ENCODE data around the gene COL15A1.

The COL15A1 gene

DNA sequence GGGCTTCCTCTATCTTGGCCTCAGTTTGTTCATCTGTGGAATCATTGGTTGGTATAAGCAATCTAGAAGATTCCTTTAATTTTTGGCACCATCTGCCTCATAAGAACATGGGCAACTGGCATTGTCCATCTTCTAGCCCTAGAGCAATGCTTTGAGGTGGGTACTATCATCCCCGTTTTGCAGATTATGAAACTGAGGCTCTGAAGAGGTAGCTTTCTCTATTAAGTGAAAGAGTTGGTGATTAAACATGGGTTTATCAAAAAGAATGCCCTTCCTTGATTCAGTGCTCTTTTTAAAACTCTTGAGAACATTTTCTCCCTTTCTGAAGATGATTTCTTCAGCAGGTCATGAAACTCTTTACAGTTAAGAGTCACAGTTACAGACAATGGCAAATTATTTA, 118.8 kb downstream of the COL15A1 start:
- no peak for DNase-seq

DNA sequence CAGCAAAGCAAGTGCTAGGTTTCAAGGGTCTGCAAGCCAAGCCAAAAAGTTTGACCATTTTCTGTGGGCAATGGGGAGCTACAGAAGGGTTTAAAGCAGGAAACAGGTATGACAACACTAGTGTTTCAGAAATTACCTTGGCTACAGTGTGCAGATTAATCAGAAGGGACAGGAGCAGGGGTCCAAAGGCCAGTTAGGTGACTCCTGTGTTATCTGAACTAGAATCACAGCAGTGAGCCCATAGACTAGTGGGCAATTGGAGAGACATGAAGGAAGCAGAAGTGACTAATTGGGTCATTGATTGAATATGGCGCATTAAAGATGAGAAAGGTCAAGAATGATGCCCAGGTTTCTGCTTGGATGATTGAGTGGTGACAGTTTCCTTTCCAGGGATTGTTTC, 119.8 kb downstream of the COL15A1 start:
- DNase-seq = no peak

DNA sequence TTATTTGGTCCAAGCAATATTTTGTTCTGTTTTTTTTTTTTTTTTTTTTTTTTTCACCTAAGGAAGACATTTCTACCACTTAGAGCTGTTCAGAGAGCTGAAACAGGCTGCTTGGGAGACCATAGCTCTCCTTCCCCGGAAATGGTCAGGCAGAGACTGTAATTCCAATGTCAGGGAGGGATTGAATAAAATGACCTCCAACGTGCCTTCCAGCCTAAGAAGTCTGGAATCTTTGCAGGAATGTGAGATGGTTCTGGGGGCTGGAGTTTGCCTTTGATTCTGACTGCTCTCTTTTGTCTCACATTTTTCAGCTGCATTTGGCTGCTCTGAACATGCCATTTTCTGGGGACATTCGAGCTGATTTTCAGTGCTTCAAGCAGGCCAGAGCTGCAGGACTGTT, 122.9 kb downstream of the COL15A1 start:
- no peak for DNase-seq

DNA sequence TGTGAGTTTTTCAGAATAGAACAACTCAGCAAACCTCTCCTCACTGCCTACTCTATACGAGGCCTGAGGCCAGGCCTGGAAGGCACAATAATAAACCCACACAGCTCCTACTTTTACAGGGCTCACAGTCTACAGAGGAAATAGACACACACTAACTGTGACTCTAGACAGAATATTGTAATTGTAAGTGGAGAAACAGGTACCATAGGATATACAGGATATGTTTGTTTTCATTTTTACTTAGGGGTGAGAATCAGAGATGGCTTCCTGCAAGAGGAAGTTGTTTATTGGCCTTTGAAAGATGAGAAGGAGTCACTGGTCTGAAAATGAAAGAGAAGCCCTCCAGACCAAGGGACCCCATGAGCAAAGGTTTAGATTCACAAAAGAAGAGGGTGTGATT, 125.4 kb downstream of the COL15A1 start:
- DNase-seq = no peak

DNA sequence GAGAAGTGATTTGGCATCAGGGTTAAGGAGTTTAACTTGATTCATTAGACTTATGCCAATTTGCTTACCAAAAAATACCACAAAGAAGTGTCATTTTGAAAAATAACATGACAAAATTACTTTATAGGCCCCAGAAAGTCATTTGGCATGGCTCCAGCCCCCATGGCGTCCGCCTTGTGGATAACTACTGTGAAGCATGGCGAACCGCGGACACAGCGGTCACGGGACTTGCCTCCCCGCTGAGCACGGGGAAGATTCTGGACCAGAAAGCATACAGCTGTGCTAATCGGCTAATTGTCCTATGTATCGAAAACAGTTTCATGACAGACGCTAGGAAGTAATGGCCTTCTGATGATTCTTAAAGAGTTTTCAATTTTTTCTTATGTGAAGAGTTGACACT, 125.8 kb downstream of the COL15A1 start:
- no peak for DNase-seq

DNA sequence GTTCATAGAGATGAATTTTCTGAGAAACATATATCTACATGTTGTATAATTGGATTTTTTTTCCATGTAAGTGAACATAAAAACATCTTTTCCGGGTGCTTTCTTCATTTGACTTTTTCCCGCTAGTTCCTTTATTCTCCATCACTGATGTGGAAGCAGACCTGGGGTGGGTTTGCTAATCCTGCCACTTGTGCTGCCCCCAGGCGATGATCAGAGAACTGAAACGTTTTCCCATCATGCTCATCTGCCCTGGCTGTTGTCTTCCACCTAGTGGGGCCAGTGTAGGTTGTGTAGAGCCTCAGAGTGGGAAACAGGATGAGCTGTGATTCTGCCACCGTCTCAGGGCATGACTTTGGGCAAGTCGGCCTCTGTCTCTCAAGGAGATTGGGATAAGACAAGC, 127.0 kb downstream of the COL15A1 start:
- DNase-seq = no peak

DNA sequence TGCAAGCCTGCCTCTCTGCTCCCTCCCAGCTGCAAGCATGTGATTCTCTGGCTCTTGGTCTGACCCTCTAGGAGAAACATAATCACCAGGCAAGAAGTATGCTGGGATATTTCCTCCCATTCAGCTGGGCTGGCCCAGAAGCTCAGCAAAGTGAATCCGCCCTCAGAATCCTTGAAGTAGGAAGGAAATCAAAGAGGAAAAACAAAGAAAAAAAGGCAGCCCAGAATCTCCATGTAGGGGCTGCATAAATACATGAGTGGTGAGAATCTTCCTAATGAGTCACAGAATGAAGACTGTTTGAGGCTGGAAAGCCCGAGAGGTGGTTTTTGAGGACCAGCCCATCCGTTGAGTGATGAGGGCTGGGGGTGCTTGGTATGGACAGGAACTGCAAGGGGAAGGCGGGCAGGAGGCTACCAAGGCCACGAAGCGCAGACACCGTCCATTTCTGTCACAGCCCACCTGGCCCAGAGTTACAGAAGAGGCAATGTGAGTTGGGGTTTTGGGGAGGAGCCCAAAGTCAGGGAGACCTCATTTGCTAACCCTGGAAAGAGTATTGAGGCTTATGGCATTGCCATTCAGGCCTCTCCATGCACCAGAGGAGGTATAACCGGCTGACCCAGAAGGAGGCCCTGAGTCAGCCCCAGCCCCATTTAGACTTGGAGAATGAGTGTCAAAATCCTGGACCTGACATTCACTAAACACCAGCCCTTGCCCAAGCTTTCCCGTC, 127.8 kb downstream of the COL15A1 start:
- DNase-seq = no peak

DNA sequence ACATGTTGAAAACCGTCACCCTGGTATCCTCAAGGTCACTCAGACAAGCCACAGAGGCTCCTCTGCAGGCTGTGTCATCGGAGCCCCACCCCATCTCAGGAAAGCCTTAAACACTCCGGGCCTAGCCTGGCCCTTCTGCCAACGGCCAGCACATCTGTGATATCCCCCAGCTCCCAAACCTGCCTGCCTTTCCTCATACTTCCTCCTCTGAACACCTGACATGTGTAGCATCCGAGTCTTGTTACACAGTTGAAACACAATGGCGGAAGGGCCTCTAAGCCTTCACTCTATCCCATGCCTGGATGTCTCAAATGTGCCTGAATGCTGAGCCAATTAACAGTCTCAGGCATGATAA, 128.3 kb downstream of the COL15A1 start:
- DNase-seq = no peak

DNA sequence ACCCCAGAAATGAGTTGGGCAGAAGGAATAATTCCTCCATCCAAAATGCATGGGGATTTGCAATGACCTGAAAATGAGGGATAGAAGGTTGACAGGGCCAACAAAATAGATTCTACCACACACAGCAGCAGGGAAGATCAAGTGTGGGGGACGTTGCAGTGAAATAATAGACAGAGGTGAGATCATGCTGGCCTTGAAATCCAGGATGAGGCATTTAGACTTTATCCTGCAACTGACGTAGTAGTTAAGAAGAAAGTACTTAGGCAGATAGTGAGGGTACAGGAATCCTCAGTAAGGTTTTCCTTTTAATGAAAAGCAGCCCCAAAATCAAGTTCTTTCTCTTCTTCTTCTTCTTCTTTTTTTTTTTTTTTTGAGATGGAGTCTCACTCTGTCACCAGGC, 129.6 kb downstream of the COL15A1 start:
- DNase-seq = no peak

DNA sequence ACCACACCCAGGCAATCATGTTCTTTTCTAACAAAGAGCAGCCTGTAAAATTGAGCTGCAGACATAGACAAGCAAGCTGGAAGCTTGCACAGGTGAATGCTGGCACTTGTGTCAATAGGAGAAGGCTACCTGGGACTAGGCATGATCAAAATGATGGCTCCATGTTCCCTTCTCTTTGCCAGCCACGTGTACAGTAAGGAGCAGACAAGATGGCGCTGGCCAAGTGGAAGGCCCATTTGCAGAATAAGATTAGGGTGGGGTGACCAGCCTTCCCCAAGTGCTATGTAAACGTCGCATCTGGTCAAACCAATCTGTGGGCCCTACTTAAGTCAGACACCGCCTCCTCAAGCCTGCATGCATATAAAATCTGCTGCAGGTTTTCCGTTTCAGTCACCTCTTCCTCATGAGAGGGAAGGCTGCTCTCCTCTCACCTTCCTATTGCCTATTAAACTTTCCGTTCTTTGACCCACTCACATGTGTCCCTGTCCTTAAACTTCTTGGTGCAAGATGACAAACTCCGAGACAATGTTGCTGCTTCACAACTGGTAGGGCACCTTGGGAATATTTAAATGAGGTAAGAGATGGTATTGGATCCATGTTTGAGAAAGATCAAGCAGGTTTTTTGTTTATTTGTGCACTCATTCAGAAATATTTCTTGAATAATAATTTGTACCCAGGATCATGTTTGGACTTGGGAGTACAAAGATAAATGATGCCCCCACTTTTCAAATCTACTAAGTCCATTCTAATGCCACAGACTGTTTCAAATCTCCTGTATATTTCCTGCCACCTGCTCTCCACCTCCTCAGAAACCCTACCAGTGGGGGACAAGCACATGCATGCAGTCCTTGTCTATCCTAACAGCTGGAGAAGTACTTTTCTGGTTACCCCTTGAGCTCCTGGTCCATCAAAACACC, 130.5 kb downstream of the COL15A1 start:
- DNase-seq = no peak

DNA sequence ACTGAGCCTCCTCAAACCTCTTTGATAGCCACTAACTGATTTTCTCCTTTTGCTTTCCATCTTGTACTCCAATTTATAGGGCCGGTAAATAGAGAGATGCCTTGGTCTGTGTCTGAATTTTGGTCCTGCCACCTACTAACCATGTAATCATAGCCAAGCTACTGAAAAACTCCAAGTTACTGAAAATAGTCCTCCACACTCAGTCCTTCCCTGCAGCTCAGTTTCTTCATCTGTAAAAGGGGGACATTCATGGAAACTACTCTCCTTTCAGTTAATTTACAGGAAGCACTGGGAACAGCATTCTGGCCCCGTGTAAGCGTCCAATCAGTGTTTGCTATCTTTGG, 131.2 kb downstream of the COL15A1 start:
- no peak for DNase-seq

DNA sequence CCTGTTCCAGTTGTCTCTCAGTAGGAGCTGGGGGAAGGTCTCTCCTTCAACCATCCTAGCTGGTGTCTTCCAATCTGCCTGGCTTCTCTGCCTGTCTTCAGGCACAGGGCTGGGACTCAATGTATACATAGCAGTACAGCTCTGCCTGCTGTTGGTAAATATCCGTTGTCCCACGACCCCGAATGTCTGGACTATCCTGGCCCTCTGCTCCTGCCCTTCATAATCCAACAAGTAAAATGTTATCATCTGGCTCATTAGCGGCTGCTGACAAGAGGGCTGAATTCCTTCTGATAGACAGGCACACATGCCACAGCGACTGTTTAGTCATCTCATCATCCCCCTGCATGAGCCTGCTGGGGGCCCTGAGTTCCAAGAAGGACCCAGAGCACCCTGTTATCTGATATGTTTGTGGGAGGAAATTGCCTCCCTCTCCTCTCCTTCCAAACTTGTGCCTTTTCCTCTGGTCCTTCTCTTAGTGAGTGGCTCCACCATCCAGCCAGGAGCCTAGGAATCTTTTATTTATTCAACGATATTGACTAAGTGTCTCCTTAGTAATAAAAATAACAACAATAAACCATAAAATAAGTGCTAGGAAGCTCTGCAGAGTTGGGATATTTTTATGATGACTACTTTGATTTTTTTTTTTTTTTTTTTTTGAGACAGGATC, 131.7 kb downstream of the COL15A1 start:
- DNase-seq = no peak

DNA sequence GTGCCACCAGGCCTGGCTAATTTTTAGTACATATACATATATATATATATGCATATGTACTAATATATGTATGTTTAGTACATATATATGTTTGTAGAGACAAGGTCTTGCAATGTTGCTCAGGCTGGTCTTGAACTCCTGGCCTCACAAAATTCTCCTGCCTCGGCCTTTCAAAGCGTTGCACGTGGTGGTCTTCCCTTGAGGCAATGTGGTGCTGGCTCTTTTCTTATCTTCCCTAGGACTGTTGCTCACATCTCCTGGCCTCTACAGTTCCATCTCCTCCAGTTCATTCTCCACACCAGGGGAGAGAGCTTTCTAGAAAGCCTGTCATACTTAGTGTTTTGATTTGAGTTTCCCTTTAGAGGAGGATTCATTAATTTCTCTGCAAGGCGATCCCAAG, 132.3 kb downstream of the COL15A1 start:
- DNase-seq = no peak

DNA sequence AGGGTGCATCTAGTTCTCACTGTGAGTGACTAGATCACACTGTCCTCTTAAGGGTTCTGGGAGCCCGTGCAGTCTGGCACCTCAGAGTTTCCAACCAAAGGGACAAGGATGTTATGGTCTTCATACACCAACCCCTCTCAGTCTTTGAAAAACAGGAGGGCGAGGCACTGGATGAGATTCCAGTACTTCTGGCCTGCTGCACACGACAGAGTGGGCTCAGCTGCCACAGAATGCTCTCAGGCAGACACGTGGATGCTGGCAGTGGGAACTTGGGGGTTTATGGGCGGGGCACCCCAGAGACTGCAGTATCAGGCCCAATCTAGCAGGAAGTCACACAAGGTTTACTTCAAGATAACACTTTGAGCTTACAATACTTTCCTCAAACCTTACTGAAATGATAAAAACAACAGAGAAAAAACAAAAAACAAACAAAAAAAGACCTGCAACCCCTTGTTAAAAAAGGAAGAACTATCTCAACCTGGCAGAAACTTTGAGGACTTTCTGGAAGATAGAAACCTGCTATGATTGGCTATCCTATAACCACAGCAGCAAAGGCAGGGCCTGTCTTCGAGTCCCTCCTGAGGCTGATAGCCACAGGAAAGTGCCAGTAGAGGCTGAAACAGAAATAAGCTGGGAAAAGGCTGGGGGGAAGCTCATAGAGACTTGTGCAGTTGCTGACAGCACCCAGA, 132.9 kb downstream of the COL15A1 start:
- peak; percentile 5 for DNase-seq

DNA sequence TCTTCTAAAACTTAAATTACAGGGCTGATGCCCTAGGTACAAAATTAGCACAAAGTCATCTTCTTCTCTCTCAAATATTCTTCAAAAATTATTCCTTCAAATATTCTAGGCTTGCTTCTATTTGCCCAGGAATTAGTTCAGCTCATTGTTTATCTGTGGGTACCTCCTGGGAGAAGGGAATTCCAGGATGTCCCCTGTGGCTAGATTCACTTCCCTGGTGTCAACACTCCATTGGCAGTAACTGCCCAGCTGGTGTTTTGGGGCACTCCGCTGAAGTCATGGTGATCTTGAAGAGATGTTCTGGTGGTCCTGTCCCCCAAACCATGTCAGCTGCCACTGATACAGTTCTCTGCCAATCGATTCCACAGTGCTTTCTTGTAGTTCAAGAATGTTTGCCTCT, 135.0 kb downstream of the COL15A1 start:
- DNase-seq = no peak

DNA sequence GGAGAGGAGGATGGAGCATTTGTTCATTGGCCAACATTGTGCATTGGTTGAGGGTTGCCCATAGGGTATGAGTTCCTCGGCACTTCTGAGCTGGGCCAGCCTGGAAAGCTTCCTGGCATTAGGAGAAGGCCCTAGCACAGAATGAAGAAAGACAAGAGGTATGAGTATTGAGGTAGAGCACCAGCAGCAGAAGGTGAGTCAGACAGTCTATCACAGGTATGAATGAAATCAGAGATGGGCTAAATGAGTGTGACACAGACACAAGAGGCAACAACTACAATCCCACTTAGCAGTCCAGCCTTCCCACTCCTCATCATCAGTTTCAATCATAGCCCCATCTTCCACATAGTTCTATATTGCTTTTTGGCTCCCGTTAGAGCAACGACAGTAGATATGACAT, 135.8 kb downstream of the COL15A1 start:
- DNase-seq = no peak

DNA sequence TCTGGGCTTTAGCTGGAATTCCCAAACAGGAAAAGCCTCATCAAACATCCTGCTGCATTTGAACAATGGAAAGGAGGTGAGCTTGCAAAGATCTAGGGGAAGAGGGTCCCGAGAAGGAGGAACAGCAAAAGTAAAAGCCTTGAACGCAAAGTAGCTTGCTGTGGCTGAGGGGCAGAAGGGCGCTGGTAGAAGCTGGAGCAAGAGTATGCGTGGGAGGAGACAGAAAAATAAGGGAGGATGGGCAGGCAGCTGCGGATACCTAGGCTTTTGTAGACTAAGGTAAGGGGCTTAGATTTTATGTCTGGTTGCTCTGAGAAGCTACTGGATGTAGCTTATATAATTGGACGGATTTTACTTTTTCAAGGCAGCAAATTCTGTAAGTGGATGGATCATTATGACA, 139.3 kb downstream of the COL15A1 start:
- no peak for DNase-seq

DNA sequence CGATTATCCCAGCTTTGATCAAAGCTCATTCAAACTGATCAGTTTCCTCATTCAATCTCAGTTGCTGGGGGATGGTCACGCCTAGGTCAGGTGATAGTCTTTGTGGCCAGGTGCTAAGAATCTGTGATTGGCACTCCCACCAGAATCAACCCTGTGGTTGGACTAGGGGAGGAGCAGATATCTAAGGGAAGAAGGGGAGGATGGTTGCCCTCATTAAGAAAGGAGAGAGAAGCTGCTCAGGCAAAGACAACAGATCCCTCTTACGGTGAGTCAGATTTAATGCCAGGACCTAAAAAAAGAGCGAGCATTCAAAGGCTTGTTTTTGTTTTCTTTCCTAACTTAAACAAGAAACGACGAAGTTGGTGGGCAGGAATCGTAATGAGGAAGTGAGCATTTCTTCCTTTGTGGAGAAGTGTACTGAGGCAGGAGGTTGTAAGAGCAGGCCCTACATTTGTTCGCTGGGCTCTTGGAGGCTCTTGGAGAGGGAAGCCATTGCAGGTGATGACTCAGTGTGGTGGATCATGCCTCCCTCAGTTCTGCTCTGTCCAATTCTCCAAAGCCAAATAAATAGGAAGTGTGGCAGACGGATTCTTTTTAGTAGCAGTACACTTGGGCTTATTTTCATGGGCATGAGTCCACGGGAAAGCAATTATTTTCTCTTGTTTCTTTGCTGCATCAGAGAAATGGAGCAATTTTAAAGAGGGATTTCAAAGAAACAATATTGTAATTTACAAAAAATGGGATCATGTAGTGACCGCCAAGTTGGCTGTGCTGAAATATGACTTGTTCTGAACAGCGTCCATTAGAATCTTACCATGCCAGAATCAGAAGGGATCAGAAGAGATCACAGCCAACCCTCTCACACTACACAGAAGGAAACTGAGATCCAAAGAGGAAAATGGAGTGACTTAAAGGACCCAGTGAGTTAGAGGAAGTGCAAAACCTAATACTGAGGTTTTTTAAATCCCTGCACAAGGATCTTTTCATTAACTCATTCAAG, 142.5 kb downstream of the COL15A1 start:
- no peak for DNase-seq

DNA sequence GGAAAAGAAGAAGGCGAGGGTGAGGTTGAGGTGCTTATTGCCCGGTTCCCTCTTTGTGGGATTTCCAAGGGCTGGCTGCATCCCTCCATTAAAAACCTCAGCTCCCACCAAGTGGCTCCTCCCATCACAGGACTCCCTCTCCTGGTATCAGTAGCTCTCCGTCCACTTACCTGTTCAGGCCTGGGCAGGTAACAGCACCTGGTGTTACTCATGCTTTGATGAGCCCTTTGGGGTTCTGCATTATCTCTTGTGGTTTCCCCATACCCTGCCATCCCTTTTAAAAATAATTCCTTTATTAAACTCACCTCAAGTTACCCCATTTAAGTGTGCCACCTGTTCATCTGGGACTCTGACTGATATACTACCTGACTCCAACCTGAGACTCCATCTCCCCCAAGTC, 143.8 kb downstream of the COL15A1 start:
- no peak for DNase-seq

DNA sequence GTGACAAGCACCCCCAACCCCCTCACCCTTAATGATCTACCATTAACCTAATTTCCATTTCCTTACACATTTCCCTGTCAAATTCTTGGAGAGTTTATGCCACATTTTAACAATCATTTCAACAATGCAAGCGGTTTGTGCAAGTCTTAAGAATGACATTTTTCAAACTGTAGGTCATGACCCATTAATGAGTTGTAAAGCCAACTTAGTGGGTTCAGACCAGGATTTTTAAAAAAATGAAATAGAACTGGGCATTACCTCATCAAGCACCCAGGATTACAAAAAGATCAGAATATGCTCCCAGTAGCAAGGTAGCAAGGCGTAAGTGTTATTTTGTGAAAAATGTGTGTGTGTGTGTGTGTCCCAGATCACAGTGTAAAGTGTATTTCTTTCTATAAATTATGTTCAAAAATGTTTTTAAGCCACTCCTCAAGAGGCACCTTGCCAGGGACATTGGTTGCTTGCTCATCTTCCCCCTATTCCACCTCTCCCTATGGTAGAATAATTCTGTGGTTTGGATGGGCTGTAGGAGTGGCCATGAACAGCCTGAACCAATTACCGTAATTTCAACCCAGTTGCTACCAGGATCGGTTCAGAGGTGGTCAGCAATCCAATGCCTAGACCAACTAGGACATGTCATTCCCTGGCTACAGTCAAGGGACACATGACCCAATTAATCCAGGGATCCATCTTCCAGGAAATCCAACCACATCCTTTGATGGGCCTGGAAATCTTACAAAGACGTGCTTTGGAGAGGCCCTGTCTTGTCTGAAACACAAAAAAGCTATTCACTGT, 146.8 kb downstream of the COL15A1 start:
- DNase-seq = no peak
